ENCODE measurements around the gene FRRS1L.

DNA sequence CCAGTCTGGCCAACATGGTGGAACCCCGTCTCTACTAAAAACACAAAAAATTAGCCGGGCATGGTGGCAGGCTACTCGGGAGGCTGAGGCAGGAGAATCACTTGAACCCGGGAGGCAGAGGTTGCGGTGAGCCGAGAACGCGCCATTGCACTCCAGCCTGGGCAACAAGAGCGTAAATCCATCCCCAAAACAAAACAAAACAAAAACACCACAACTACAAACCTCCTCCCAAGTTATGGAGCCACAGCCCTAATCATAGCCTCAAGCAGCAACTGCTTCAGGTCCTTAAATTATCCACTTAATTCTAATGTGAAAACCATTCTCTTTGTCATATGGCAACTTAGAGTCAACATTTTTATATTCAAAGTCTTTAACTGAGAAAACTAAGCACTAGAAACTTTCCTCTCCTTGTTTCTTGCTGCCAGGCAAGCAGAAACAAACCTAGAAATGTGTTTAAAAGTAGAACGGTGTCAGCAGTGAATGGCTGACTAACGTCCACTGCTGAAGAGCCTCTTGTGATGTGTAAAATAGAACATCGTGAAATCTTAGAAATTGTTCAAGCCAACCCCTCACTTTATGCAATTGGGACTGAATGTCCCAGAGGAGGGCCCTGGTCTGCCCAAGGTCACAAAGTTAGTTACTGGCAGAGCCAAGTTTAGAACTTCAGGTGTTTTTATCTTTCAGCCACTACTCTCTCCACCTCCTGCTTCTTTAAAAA, 53.0 kb downstream of the FRRS1L start:
- TF ChIP-seq, protein P1, sequence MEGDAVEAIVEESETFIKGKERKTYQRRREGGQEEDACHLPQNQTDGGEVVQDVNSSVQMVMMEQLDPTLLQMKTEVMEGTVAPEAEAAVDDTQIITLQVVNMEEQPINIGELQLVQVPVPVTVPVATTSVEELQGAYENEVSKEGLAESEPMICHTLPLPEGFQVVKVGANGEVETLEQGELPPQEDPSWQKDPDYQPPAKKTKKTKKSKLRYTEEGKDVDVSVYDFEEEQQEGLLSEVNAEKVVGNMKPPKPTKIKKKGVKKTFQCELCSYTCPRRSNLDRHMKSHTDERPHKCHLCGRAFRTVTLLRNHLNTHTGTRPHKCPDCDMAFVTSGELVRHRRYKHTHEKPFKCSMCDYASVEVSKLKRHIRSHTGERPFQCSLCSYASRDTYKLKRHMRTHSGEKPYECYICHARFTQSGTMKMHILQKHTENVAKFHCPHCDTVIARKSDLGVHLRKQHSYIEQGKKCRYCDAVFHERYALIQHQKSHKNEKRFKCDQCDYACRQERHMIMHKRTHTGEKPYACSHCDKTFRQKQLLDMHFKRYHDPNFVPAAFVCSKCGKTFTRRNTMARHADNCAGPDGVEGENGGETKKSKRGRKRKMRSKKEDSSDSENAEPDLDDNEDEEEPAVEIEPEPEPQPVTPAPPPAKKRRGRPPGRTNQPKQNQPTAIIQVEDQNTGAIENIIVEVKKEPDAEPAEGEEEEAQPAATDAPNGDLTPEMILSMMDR (IDR thresholded peaks at IDR 0.05), result no peak
- no peak for TF ChIP-seq POLR2A (IDR thresholded peaks at IDR 0.05)
- TF ChIP-seq POLR2AphosphoS5 (IDR thresholded peaks at IDR 0.05), result no peak
